Suprapubic skin (tissue), 4 donors: ENCODE results near the gene MISP. TPM values are rescaled to one million over a fixed set of nuclear protein-coding genes. Genes with fewer than 3 reads are reported as not detected.

ENCODE experiments used
- DNase-seq, 2 donors: peaks; one replicate each; pipeline ENCODE4 v3.0.0-alpha.2; 2019; ENCODE audit warnings: low spot score in 2 of 2
- H3K27ac ChIP-seq: fragments of 200-600 bp; sonication (generic); one replicate; pipeline ENCODE4 v1.5.1; 2019
- H3K27me3 ChIP-seq: fragments of 200-600 bp; sonication (generic); one replicate; pipeline ENCODE4 v1.5.1; 2019
- H3K36me3 ChIP-seq: fragments of 200-600 bp; sonication (generic); one replicate; pipeline ENCODE4 v1.5.1; 2019
- H3K4me1 ChIP-seq: fragments of 200-600 bp; sonication (generic); one replicate; pipeline ENCODE4 v1.5.1; 2019
- H3K4me3 ChIP-seq: fragments of 200-600 bp; sonication (generic); one replicate; pipeline ENCODE4 v1.5.1; 2019; ENCODE audit warnings: mild to moderate bottlenecking
- H3K9me3 ChIP-seq: fragments of 200-600 bp; sonication (generic); one replicate; pipeline ENCODE4 v1.5.1; 2019
- EP300 ChIP-seq: sonication (generic); formaldehyde crosslinking; IDR thresholded peaks from one replicate; pipeline ENCODE4 v1.6.1; 2017; ENCODE audit warnings: antibody characterized with exemption
- POLR2A ChIP-seq, 2 donors: fragments of 450-650 bp; IDR thresholded peaks; one replicate each; pipeline ENCODE4 v1.6.1; 2017; ENCODE audit warnings: antibody characterized with exemption in 2 of 2, mild to moderate bottlenecking in 2 of 2, moderate library complexity in 2 of 2
- POLR2AphosphoS5 ChIP-seq, 3 donors: sonication (generic); formaldehyde crosslinking; IDR thresholded peaks; one replicate each; pipeline ENCODE4 v1.6.1; 2017; ENCODE audit warnings: antibody characterized with exemption in 3 of 3
- WGBS: methylation state at CpG from one replicate; pipeline ENCODE4 v1.1.5; 2018; 5-methylcytosine and 5-hydroxymethylcytosine counted together
- total RNA-seq, 4 donors: library from RNA; depleted of rRNA; stranded (reverse); fragments of >200 nt; gene quantifications; one replicate each; pipeline ENCODE4 v1.1.0, GENCODE V29; 2016
- TF ChIP-seq, protein P1 (sequence below), 2 donors: fragments of 200-600 bp in 1 of 2; fragments of 450-650 bp in 1 of 2; sonication (generic) in 1 of 2; IDR thresholded peaks; one replicate each; pipeline ENCODE4 v1.5.1; 2016 to 2019; ENCODE audit warnings: antibody characterized with exemption in 2 of 2, mild to moderate bottlenecking in 1 of 2, moderate library complexity in 1 of 2

The MISP gene
- total RNA-seq, 4 donors from 2014 or later = 0.60 to 6.5 (median 2.0) TPM; not detected in 1

DNA sequence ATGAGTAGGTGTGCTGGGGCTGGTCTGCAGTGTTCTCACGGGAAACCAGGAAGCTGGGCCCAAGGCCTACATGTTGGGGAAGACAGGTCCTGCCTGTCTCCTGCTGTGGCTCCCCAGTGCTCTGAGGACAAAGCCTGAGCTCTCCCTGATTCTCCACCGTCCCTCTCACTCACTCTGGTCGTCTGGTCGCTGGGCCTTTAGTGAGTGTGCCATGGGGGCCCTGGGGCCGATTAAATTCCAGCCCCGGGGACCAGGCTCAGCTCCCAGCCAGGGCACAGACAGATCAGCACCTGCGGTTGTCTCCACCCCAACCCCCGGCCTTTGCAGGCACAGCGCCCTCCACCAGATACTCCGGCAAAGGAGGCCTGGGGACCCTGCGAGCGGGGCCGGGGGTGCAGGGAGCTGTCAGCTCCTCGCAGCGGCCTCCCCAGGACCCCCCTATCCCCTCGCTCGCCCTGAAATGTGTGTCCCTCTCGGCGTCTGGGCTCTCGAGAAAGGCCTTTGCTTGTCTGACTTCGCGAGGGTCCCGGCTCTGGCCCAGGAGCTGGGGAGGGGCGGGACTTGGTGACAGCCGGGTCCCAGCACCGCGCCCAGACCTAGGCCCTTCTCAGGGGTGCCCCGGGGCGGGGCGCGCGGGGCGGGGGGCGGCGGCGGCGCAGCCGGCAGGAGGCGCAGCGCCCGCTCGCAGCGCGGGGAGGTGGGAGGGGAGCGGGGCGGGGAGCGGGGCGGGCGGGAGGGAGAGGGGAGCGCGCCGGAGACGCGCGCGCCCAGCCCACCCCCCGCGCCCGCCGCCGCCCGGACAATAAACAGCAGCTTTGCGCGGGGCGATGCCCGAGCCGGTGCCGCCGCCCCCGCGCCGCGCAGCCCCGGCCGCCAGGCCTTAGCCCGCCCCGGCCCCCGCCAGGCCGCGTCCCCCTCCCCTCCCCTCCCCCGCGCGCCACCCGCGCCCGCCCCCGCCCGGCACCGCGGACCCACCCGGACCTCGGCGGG lies 42.5 kb upstream of the MISP start, which contains the start of gene PALM:
PALM (plus strand) TSS at position 782 of the 990 bp plus-strand sequence. CDS start 212 bp downstream, outside the sequence.
- peak within 1 kb of the TSS; percentile 91 for H3K27ac ChIP-seq
- no peak for TF ChIP-seq POLR2A (IDR thresholded peaks at IDR 0.05)
- TF ChIP-seq, protein P1, sequence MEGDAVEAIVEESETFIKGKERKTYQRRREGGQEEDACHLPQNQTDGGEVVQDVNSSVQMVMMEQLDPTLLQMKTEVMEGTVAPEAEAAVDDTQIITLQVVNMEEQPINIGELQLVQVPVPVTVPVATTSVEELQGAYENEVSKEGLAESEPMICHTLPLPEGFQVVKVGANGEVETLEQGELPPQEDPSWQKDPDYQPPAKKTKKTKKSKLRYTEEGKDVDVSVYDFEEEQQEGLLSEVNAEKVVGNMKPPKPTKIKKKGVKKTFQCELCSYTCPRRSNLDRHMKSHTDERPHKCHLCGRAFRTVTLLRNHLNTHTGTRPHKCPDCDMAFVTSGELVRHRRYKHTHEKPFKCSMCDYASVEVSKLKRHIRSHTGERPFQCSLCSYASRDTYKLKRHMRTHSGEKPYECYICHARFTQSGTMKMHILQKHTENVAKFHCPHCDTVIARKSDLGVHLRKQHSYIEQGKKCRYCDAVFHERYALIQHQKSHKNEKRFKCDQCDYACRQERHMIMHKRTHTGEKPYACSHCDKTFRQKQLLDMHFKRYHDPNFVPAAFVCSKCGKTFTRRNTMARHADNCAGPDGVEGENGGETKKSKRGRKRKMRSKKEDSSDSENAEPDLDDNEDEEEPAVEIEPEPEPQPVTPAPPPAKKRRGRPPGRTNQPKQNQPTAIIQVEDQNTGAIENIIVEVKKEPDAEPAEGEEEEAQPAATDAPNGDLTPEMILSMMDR (IDR thresholded peaks at IDR 0.05) = peak in 1 of 2 donors; percentile 31
- no peaks in the 10 kb centered on the region for H3K36me3 ChIP-seq
- peaks cover 46% of the 10 kb centered on the region for H3K4me1 ChIP-seq
- peaks cover 7% of the 10 kb centered on the region for H3K27me3 ChIP-seq
- WGBS = 69% methylated on average over 2 of the region's 93 CpGs
- peak within 1 kb of the TSS; percentile 90 for H3K4me3 ChIP-seq
- no peaks in the 10 kb centered on the region for H3K9me3 ChIP-seq
- DNase-seq = no peak

DNA sequence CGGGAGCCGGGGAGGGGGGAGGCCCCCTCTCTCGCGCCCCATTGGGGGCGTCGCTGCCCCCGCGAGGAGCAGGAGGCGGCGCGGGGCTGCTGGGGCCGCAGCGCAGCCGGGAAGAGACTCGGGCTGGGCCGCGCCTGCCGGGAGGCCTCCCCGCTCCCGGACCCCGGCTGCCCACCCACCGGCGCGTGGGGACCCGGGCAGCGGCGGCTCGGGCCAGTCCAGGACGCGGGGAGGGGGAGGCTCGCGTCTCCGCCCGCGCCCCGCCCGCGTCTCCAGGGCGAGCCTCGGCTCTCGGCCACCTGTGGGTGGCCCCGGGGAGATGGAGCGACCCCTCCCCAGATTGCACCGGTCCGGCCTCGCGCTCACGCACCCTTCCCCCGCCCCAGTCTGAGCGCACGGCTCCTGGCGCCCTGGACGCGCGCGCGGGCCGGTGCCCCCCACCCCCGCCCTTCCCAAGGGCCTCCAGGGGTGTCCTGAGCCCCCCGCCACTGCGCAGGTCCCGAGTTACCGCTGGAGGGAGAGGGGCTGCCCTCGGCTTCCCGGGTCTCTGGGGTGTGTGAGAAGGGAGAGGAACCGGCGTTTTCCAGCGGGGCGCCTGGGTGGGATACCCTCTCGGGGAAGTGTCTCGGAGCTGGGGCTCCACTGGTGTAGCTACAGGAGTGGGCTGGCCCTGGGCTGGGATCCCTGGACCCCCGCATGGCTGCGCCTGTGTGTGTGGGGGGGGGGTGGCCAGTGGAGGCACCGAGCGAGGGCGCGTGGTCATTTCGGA lies 41.5 kb upstream of the MISP start:
- Histone ChIP-seq H3K4me1 (peaks cover 36% of the 10 kb centered on the region), H3K9me3 (no peaks in the 10 kb centered on the region), H3K27me3 (peaks cover 7% of the 10 kb centered on the region), H3K4me3 (peak overlapping the region; percentile 90), H3K36me3 (no peaks in the 10 kb centered on the region), H3K27ac (peak overlapping the region; percentile 91)
- TF ChIP-seq EP300 (no peak), POLR2AphosphoS5 (IDR thresholded peaks at IDR 0.05) (no peak), POLR2A (IDR thresholded peaks at IDR 0.05) (no peak)
- TF ChIP-seq, protein P1 (IDR thresholded peaks at IDR 0.05) = no peak
- no peak for DNase-seq
- WGBS = no CpG with 5 or more reads among the region's 78 CpGs

DNA sequence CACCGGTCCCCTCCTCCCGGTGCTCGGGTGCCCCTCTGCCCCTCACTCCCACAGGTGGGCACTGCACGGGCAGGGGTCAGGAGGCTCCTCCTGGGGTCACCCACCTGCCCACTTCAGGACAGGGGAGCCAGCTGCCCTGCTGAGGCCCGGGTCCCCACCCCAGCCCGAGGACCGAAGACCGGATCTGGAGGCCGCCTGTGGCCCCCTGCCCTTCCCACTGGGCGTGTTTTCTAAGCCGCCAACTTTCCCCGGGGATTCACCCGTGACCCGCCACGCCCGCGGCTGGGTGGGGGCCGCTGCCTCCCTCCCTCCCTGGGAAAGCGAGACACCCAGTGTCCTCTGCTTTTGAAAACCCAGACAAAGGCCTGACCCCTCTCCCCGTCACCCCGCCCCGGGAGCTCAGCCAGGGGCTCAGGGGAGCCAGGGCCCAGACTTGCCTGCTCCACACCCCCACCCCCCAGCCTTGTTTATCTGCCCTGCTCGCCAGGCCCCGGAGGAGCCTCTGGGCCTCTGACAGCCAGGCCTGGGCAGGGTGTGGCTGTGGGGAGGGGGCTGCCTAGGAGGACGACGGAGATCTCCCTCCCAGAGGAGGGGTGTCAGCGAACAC lies 40.8 kb upstream of the MISP start:
- TF ChIP-seq POLR2A (IDR thresholded peaks at IDR 0.05) = peak in 1 of 2 donors; percentile 25
- no peak for TF ChIP-seq EP300
- Histone ChIP-seq H3K4me3 (peak overlapping the region; percentile 90), H3K36me3 (no peaks in the 10 kb centered on the region), H3K27me3 (peaks cover 7% of the 10 kb centered on the region), H3K4me1 (peaks cover 34% of the 10 kb centered on the region), H3K27ac (peak overlapping the region; percentile 91), H3K9me3 (no peaks in the 10 kb centered on the region)
- peak in 1 of 2 donors; percentile 82 for DNase-seq
- WGBS = 60% methylated on average over 2 of the region's 27 CpGs

DNA sequence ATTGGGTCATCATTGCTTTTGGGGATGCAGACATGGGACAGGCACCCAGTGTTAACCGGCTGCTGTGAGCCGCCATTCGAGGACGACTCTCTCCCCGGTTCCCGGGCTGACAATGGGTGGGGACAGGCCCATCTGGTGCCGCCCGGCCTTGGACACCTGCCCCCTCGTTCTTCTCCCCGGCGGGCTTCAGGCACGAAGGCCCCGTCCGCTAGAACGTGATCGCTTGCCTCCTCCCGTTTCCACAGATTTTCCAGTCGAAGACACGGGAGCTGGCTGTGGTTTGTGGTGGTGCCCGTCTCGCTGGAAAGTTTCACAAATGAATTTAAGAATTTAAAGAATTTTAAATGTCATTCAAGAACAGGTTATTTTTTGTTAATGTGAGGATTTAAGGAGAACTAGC lies 40.1 kb upstream of the MISP start:
- H3K4me3 ChIP-seq = peak overlapping the region; percentile 90
- H3K27me3 ChIP-seq = peaks cover 7% of the 10 kb centered on the region
- WGBS = 54% methylated on average over 14 of the region's 21 CpGs
- H3K27ac ChIP-seq = peak overlapping the region; percentile 91
- H3K36me3 ChIP-seq = peaks cover 4% of the 10 kb centered on the region
- DNase-seq = no peak
- TF ChIP-seq POLR2A (IDR thresholded peaks at IDR 0.05) (no peak), POLR2AphosphoS5 (IDR thresholded peaks at IDR 0.05) (no peak), EP300 (no peak)
- TF ChIP-seq, protein P1 (IDR thresholded peaks at IDR 0.05) = no peak
- H3K4me1 ChIP-seq = peaks cover 34% of the 10 kb centered on the region
- no peaks in the 10 kb centered on the region for H3K9me3 ChIP-seq

DNA sequence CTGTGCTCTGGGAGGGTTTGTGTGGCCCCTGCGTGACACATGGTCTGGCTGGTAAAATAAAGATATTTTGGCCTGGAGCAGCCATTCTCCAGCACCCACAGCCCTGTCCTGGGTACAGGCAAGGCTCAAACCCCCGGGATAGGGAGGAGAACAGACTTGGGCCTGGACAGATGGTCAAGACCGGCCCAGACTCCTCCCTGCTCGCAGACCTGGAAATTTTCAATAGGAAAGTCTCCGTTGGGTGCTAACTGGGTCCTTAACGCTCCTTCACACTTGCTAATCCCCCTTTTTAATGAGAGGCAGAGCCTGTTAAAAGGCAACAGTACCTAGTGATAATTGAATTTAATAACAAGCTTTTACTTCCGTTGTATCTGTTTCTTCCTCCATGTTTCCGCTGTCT lies 39.7 kb upstream of the MISP start:
- 75% methylated on average over 8 of the region's 8 CpGs for WGBS
- no peak for TF ChIP-seq POLR2AphosphoS5 (IDR thresholded peaks at IDR 0.05)
- TF ChIP-seq, protein P1 (IDR thresholded peaks at IDR 0.05) = no peak
- TF ChIP-seq EP300 = no peak
- TF ChIP-seq POLR2A (IDR thresholded peaks at IDR 0.05) = no peak
- Histone ChIP-seq H3K36me3 (peaks cover 4% of the 10 kb centered on the region), H3K4me3 (no peak overlapping the region), H3K9me3 (no peaks in the 10 kb centered on the region), H3K4me1 (peaks cover 34% of the 10 kb centered on the region), H3K27ac (peak overlapping the region; percentile 91), H3K27me3 (peaks cover 7% of the 10 kb centered on the region)
- DNase-seq = no peak
